Neutrophil (primary cell): ENCODE data around the gene CHRND.

Experiments used
- H3K27ac ChIP-seq: fragments of 200-600 bp; sonication (generic); 2 replicates; pipeline ENCODE4 v1.5.1; 2016; ENCODE audit warnings: mild to moderate bottlenecking, moderate library complexity
- H3K27me3 ChIP-seq: fragments of 200-600 bp; sonication (generic); 2 replicates; pipeline ENCODE4 v1.6.0; 2016; ENCODE audit warnings: mild to moderate bottlenecking
- H3K36me3 ChIP-seq: fragments of 200-600 bp; sonication (generic); 2 replicates; pipeline ENCODE4 v1.5.1; 2017
- H3K4me1 ChIP-seq, 2 experiments: fragments of 200-600 bp in 1 of 2; sonication (generic) in 1 of 2; 1 replicate in 1 of 2; 2 replicates in 1 of 2; pipeline versions ENCODE4 v1.5.1 to v1.6.1; 2013 to 2016; ENCODE audit warnings: low read depth in 1 of 2, low read length in 1 of 2, mild to moderate bottlenecking in 1 of 2, moderate library complexity in 1 of 2; ENCODE audit not compliant: control insufficient read depth in 1 of 2, insufficient read depth in 1 of 2
- H3K4me3 ChIP-seq, 2 experiments: fragments of 200-600 bp in 1 of 2; sonication (generic) in 1 of 2; 1 replicate in 1 of 2; 2 replicates in 1 of 2; pipeline ENCODE4 v1.5.1; 2013 to 2016; ENCODE audit warnings: low read depth in 1 of 2, low read length in 1 of 2, mild to moderate bottlenecking in 1 of 2, moderate library complexity in 1 of 2
- H3K9me3 ChIP-seq: fragments of 200-600 bp; sonication (generic); 2 replicates; pipeline ENCODE4 v1.5.1; 2016
- TF ChIP-seq, protein P1 (sequence below): fragments of 200-600 bp; sonication (generic); IDR thresholded peaks from 2 replicates; pipeline ENCODE4 v1.5.1; 2016; ENCODE audit warnings: antibody characterized with exemption

Gene CHRND

DNA sequence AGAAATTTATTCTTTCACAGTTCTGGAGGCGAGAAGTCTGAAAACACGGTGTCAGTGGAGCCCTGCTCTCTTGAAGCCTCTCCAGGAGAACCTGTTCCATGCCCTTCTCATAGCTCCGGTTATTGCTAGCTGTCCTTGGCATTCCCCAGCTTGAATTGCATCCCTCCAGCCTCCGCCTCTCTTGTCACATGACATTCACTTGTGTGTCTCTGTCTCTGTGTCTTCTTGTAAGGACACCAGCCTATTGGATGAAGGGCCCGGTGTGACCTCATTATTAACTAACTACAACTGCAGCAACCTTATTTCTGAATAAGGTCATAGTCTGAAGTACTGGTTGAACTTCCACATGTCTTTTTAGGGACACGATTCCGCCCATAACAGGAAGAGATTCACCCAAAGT, 10.3 kb upstream of the CHRND start:
- H3K9me3 ChIP-seq = no peaks in the 10 kb centered on the region
- H3K36me3 ChIP-seq = no peaks in the 10 kb centered on the region
- TF ChIP-seq, protein P1, sequence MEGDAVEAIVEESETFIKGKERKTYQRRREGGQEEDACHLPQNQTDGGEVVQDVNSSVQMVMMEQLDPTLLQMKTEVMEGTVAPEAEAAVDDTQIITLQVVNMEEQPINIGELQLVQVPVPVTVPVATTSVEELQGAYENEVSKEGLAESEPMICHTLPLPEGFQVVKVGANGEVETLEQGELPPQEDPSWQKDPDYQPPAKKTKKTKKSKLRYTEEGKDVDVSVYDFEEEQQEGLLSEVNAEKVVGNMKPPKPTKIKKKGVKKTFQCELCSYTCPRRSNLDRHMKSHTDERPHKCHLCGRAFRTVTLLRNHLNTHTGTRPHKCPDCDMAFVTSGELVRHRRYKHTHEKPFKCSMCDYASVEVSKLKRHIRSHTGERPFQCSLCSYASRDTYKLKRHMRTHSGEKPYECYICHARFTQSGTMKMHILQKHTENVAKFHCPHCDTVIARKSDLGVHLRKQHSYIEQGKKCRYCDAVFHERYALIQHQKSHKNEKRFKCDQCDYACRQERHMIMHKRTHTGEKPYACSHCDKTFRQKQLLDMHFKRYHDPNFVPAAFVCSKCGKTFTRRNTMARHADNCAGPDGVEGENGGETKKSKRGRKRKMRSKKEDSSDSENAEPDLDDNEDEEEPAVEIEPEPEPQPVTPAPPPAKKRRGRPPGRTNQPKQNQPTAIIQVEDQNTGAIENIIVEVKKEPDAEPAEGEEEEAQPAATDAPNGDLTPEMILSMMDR = no peak
- H3K4me3 ChIP-seq = no peak overlapping the region
- no peaks in the 10 kb centered on the region for H3K4me1 ChIP-seq
- H3K27me3 ChIP-seq = peaks cover 40% of the 10 kb centered on the region
- H3K27ac ChIP-seq = no peak overlapping the region

DNA sequence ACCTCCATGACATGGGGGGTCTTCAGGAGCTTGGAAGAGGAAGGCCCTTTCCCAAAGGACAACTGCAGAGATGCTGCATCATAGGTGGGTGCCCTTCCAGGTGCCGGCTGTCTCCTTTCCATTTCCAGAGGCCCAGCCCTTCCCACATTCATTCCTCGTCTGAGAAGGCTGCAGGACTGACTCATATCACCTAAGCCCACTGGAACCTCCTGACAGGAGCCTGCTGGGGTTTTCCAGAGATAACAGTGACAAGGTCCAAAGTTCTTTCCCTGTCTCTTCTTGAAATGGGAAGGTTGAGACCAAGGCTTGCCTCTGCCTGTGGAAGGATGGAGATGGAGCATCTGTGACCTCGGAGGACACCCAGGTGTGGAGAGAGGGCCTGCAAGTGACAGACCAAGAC, 9.4 kb upstream of the CHRND start:
- H3K36me3 ChIP-seq = no peaks in the 10 kb centered on the region
- H3K27ac ChIP-seq = no peak overlapping the region
- H3K27me3 ChIP-seq = peaks cover 44% of the 10 kb centered on the region
- no peaks in the 10 kb centered on the region for H3K4me1 ChIP-seq
- no peaks in the 10 kb centered on the region for H3K9me3 ChIP-seq
- H3K4me3 ChIP-seq = no peak overlapping the region
- TF ChIP-seq, protein P1 = no peak

DNA sequence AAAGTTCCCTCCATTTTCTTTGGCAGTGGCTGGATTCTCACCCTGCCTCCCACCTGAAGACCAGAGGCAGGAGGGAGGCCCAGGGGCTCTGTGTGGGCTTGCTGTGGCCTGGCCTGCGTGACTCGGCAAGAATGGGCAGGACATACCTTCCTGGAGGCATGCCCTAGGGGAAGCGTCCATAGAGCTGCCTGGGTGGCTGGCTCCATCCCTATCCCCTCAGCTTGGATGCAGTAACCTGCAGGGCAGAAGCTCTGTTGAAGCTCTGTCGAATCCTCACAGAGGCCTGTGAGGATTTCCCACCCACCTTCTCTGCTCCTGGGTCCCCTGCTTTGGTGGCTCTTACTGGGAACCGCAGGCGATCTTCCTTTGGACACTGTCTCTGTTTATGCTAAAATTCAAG, 7.1 kb upstream of the CHRND start:
- TF ChIP-seq, protein P1 = no peak
- Histone ChIP-seq H3K4me1 (peaks cover 0 to 9% of the 10 kb centered on the region in 2 experiments), H3K9me3 (no peaks in the 10 kb centered on the region), H3K4me3 (no peak overlapping the region), H3K36me3 (no peaks in the 10 kb centered on the region), H3K27ac (no peak overlapping the region), H3K27me3 (peaks cover 58% of the 10 kb centered on the region)

DNA sequence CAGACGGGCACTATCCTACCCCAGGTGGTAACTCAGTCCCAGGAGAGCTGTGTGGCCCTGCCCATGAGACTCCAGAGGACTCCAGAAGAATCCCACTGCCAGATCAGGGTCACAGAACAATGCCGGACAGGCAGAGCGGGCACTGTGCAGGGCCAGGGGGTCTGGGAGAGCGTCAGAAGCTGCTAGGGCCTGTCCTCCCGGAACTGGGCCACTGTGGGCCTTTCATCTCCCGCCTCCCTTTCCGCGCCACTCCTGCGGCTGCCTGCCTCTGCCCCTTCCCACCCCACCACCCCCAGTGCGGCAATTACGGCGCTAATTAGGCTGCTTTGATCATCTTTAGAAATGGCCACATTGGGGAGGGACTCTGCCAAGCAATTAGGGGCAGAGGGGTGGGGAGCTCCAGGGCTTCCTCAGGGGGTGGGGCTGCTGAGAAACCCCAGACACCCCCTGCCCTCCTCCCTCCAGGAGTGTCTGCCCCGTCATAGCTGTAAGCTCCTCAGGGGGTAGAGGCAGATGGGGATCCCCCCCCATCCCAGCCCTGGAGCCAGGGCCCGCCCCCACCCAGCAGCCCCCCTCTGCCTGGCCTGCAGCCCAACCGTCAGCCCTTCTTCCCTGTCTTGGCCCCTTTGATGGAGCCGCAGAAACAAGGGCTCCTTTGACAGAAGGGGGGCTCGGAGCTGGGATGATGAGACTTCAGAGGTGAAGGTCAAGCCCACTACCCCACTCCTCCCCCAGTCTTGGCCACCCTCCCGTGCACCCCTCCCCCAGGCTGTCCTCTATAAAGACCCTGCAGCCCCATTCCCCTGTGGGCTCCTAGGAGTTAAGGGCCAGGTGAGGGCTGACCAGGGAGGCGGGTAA, 6.2 kb upstream of the CHRND start, which contains the start of gene PRSS56:
TSS of gene PRSS56 (plus strand) at position 808 of the 858 bp plus-strand sequence. CDS start 211 bp downstream, outside the sequence.
- H3K36me3 ChIP-seq = no peaks in the 10 kb centered on the region
- H3K27me3 ChIP-seq = peaks cover 63% of the 10 kb centered on the region
- peaks cover 0 to 9% of the 10 kb centered on the region in 2 experiments for H3K4me1 ChIP-seq
- no peak within 1 kb of the TSS for H3K4me3 ChIP-seq
- no peak within 1 kb of the TSS for H3K27ac ChIP-seq
- no peaks in the 10 kb centered on the region for H3K9me3 ChIP-seq
- TF ChIP-seq, protein P1 = no peak

DNA sequence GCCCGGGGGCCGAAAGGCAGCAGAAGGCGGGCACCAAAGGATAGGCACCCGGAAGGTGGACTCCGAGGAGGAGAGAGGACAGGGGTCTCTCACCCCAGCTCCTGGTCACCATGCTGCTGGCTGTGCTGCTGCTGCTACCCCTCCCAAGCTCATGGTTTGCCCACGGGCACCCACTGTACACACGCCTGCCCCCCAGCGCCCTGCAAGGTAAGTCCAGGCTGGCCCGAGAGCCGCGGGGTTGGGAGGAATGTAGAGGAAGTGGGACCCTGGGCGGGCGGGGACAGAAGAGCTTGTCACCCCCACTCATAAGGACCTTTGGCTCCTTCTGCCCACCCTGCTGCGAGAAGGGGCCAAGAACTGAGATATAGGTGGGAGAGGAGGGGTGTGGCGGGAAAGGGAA, 5.5 kb upstream of the CHRND start:
- no peaks in the 10 kb centered on the region for H3K9me3 ChIP-seq
- H3K4me1 ChIP-seq = peaks cover 0 to 9% of the 10 kb centered on the region in 2 experiments
- TF ChIP-seq, protein P1 = no peak
- H3K4me3 ChIP-seq = no peak overlapping the region
- no peak overlapping the region for H3K27ac ChIP-seq
- no peaks in the 10 kb centered on the region for H3K36me3 ChIP-seq
- peaks cover 70% of the 10 kb centered on the region for H3K27me3 ChIP-seq
